HCT116 (cell line): Measurements from ENCODE around the gene ACSS3. TPM values are rescaled to one million over a fixed set of nuclear protein-coding genes. Genes with fewer than 3 reads are reported as not detected.

ENCODE experiments used
- ATAC-seq: fragments of 200-7000 bp; cut with Tn5 transposase; 2 replicates; pipeline ENCODE4 v1.9.1; 2020; ENCODE audit warnings: mild to moderate bottlenecking, moderate library complexity
- BruUV-seq: library from RNA; stranded (reverse); fragments of 400-500 nt; replicated peaks from 2 replicates; lab custom pipeline; 2021; lab: Mats Ljungman, UMichigan
- CTCF ChIA-PET: fragments of 300-600 bp; sonication (Branson Sonifier 250); formaldehyde crosslinking; loops from one replicate; lab custom pipeline; 2021; ENCODE audit warnings: antibody characterized with exemption; lab: Charles Lee
- POLR2A ChIA-PET: fragments of 300-600, 350-600 bp; sonication (Branson Sonifier 250); formaldehyde crosslinking; loops from one replicate; lab custom pipeline; 2021; ENCODE audit warnings: antibody characterized with exemption; lab: Charles Lee
- RAD21 ChIA-PET, 2 experiments: fragments of 300-600 bp; sonication (Branson Sonifier 250); formaldehyde crosslinking; loops; one replicate each; lab custom pipeline; 2023; ENCODE audit warnings: low total read pairs in 2 of 2; ENCODE audit not compliant: uncharacterized antibody in 2 of 2, unreplicated experiment in 2 of 2, low non-redundant PET in 1 of 2; lab: Charles Lee
- DNase-seq: peaks from one replicate; pipeline ENCODE4 v3.0.0-alpha.2; 2010; ENCODE audit warnings: low read depth, low spot score
- H2AFZ ChIP-seq: fragments of 200-600 bp; shearing (Covaris generic), sonication (generic); 2 replicates; pipeline ENCODE4 v1.6.1; 2017; ENCODE audit warnings: low read depth, mixed run types, mixed read lengths, antibody characterized with exemption, low read length; ENCODE audit not compliant: poor library complexity, severe bottlenecking
- H3K27ac ChIP-seq: 2 replicates; pipeline ENCODE4 v1.5.1; 2012; ENCODE audit warnings: low read depth, low read length
- H3K27me3 ChIP-seq: fragments of 200-600 bp; sonication (generic); 2 replicates; pipeline ENCODE4 v1.6.1; 2016; ENCODE audit warnings: mixed run types, low read length, mixed read lengths; ENCODE audit not compliant: insufficient read depth
- H3K36me3 ChIP-seq, 2 experiments: fragments of 200-500 bp in 1 of 2; fragments of 200-600 bp in 1 of 2; sonication (Bioruptor generic) in 1 of 2; sonication (generic) in 1 of 2; 2 replicates each; pipeline versions ENCODE4 v1.5.1 to v1.6.1; 2014 to 2016; ENCODE audit warnings: low read length in 2 of 2, inconsistent platforms in 1 of 2, mixed read lengths in 1 of 2, mixed run types in 1 of 2; ENCODE audit not compliant: insufficient read depth in 2 of 2, control insufficient read depth in 1 of 2
- H3K4me1 ChIP-seq, 2 experiments: fragments of 200-600 bp in 1 of 2; sonication (generic) in 1 of 2; 2 replicates each; pipeline versions ENCODE4 v1.5.1 to v1.6.1; 2012 to 2017; ENCODE audit warnings: low read length in 2 of 2, inconsistent platforms in 1 of 2, mild to moderate bottlenecking in 1 of 2, mixed read lengths in 1 of 2, mixed run types in 1 of 2, moderate library complexity in 1 of 2; ENCODE audit not compliant: insufficient read depth in 2 of 2, control insufficient read depth in 1 of 2
- H3K4me2 ChIP-seq: fragments of 200-600 bp; sonication (generic); 2 replicates; pipeline ENCODE4 v1.6.1; 2017; ENCODE audit warnings: mixed run types, low read length, mixed read lengths
- H3K4me3 ChIP-seq, 2 experiments: fragments of 200-600 bp in 1 of 2; sonication (generic) in 1 of 2; replicated peaks in 1 of 2; 2 replicates each; pipeline ENCODE4 v1.5.1; 2011 to 2016; ENCODE audit warnings: low read length in 2 of 2, control low read depth in 1 of 2, low read depth in 1 of 2, mild to moderate bottlenecking in 1 of 2, mixed read lengths in 1 of 2, mixed run types in 1 of 2
- H3K79me2 ChIP-seq: fragments of 200-600 bp; sonication (generic); 2 replicates; pipeline ENCODE4 v1.6.1; 2017; ENCODE audit warnings: mild to moderate bottlenecking, mixed run types, low read length, moderate library complexity, mixed read lengths; ENCODE audit not compliant: insufficient read depth
- H3K9ac ChIP-seq: fragments of 200-600 bp; sonication (generic); 2 replicates; pipeline ENCODE4 v1.6.1; 2016; ENCODE audit warnings: low read length, mixed read lengths
- H3K9me2 ChIP-seq: fragments of 200-600 bp; sonication (generic), shearing (Covaris generic); 2 replicates; pipeline ENCODE4 v1.6.1; 2017; ENCODE audit warnings: mixed run types, mild to moderate bottlenecking, moderate library complexity; ENCODE audit not compliant: insufficient read depth
- H3K9me3 ChIP-seq, 2 experiments: fragments of 200-500 bp in 1 of 2; fragments of 200-600 bp in 1 of 2; sonication (Bioruptor generic) in 1 of 2; sonication (generic) in 1 of 2; 2 replicates each; pipeline ENCODE4 v1.6.1; 2014 to 2017; ENCODE audit warnings: low read length in 2 of 2, mixed read lengths in 2 of 2, inconsistent platforms in 1 of 2, low read depth in 1 of 2, mild to moderate bottlenecking in 1 of 2, mixed run types in 1 of 2, moderate library complexity in 1 of 2; ENCODE audit not compliant: control insufficient read depth in 1 of 2, insufficient read depth in 1 of 2
- H4K20me1 ChIP-seq: fragments of 200-600 bp; sonication (generic), shearing (Covaris generic); 2 replicates; pipeline ENCODE4 v1.6.1; 2017; ENCODE audit warnings: mixed run types, mild to moderate bottlenecking, moderate library complexity; ENCODE audit not compliant: insufficient read depth
- EZH2 ChIP-seq: fragments of 200-600 bp; sonication (generic); IDR thresholded peaks from 2 replicates; pipeline ENCODE4 v1.6.1; 2017; ENCODE audit warnings: antibody characterized with exemption, mixed run types
- EZH2phosphoT487 ChIP-seq: fragments of 200-600 bp; IDR thresholded peaks from 2 replicates; pipeline ENCODE4 v1.6.1; 2018; ENCODE audit warnings: antibody characterized with exemption, borderline replicate concordance
- SIN3A ChIP-seq: IDR thresholded peaks from 2 replicates; pipeline ENCODE4 v1.6.1; 2012; ENCODE audit warnings: low read depth
- SRF ChIP-seq: IDR thresholded peaks from 2 replicates; pipeline ENCODE4 v1.6.1; 2012; ENCODE audit warnings: low read depth
- intact Hi-C: fragments of 100-400 bp; cut with micrococcal nuclease; formaldehyde crosslinking; loops from 2 replicates; pipeline ENCODE4 v1.10.0; 2022
- total RNA-seq: library from RNA; stranded (reverse); gene quantifications from one replicate; pipeline ENCODE4 v1.2.1, GENCODE V29; 2021; ENCODE audit not compliant: unreplicated experiment
- TF ChIP-seq, protein P1 (sequence below): IDR thresholded peaks from 2 replicates; pipeline ENCODE4 v1.6.1; 2012; ENCODE audit warnings: low read depth
- TF ChIP-seq, protein P2 (sequence below), 3 experiments: fragments of 200-600 bp in 1 of 3; sonication (generic) in 1 of 3; IDR thresholded peaks in 2 of 3; conservative IDR thresholded peaks in 1 of 3; 2 replicates each; pipeline ENCODE4 v1.5.1; 2012 to 2017; ENCODE audit warnings: low read depth in 2 of 3, low read length in 2 of 3, antibody characterized with exemption in 1 of 3, borderline replicate concordance in 1 of 3, control low read depth in 1 of 3, mild to moderate bottlenecking in 1 of 3, mixed read lengths in 1 of 3, mixed run types in 1 of 3, moderate library complexity in 1 of 3; ENCODE audit not compliant: insufficient read depth in 1 of 3

The ACSS3 gene
- total RNA-seq, 1 experiment from 2014 or later: 0.30 TPM

DNA sequence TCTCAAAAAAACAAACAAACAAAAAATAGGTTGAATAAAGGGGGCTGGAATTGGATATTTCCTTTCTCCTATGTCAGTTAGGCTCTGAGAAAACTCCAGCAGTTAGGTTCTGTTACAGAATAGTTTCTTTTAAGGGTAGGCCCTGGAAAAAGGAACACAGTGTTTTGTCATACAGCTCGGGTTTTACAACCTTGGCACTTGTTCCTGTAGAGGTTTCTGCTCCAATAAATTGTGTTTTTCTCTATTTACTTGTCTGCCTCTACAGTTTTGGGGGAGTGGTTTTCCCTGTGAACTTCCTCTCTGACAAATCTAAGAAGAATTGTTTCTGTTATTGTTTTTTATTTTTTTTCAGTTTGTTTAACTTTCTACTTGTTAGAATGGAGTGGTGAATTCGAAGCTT, 167.6 kb downstream of the ACSS3 start:
- no peaks in the 10 kb centered on the region for H3K9me3 ChIP-seq
- intact Hi-C loops: no loop called here
- no peak overlapping the region for H2AFZ ChIP-seq
- ChIA-PET RAD21 (no interaction called here), CTCF (no interaction called here), POLR2A (no interaction called here)
- H3K79me2 ChIP-seq: no peaks in the 10 kb centered on the region
- no peak overlapping the region for H3K9ac ChIP-seq
- no peaks in the 10 kb centered on the region for H3K36me3 ChIP-seq
- DNase-seq (no peak), ATAC-seq (no peak)
- H3K4me3 ChIP-seq: no peak overlapping the region
- H3K27ac ChIP-seq: no peak overlapping the region
- H3K4me1 ChIP-seq: no peaks in the 10 kb centered on the region
- BruUV-seq: no TSS peak
- no peak overlapping the region for H3K4me2 ChIP-seq
- peaks cover 6% of the 10 kb centered on the region; the same call in 1 of the 2 replicates for H3K27me3 ChIP-seq
- TF ChIP-seq EZH2 (no peak), SRF (no peak), SIN3A (no peak), EZH2phosphoT487 (no peak)
- TF ChIP-seq, protein P1, sequence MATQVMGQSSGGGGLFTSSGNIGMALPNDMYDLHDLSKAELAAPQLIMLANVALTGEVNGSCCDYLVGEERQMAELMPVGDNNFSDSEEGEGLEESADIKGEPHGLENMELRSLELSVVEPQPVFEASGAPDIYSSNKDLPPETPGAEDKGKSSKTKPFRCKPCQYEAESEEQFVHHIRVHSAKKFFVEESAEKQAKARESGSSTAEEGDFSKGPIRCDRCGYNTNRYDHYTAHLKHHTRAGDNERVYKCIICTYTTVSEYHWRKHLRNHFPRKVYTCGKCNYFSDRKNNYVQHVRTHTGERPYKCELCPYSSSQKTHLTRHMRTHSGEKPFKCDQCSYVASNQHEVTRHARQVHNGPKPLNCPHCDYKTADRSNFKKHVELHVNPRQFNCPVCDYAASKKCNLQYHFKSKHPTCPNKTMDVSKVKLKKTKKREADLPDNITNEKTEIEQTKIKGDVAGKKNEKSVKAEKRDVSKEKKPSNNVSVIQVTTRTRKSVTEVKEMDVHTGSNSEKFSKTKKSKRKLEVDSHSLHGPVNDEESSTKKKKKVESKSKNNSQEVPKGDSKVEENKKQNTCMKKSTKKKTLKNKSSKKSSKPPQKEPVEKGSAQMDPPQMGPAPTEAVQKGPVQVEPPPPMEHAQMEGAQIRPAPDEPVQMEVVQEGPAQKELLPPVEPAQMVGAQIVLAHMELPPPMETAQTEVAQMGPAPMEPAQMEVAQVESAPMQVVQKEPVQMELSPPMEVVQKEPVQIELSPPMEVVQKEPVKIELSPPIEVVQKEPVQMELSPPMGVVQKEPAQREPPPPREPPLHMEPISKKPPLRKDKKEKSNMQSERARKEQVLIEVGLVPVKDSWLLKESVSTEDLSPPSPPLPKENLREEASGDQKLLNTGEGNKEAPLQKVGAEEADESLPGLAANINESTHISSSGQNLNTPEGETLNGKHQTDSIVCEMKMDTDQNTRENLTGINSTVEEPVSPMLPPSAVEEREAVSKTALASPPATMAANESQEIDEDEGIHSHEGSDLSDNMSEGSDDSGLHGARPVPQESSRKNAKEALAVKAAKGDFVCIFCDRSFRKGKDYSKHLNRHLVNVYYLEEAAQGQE: no peak
- TF ChIP-seq, protein P2, sequence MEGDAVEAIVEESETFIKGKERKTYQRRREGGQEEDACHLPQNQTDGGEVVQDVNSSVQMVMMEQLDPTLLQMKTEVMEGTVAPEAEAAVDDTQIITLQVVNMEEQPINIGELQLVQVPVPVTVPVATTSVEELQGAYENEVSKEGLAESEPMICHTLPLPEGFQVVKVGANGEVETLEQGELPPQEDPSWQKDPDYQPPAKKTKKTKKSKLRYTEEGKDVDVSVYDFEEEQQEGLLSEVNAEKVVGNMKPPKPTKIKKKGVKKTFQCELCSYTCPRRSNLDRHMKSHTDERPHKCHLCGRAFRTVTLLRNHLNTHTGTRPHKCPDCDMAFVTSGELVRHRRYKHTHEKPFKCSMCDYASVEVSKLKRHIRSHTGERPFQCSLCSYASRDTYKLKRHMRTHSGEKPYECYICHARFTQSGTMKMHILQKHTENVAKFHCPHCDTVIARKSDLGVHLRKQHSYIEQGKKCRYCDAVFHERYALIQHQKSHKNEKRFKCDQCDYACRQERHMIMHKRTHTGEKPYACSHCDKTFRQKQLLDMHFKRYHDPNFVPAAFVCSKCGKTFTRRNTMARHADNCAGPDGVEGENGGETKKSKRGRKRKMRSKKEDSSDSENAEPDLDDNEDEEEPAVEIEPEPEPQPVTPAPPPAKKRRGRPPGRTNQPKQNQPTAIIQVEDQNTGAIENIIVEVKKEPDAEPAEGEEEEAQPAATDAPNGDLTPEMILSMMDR (IDR thresholded peaks at IDR 0.05 in 2 of 3, conservative IDR thresholded peaks at IDR 0.05 in 1 of 3; ENCODE audit: borderline replicate concordance in 1 of 3, insufficient read depth in 1 of 3, low read depth in 2 of 3, low read length in 2 of 3): no peak
- no peaks in the 10 kb centered on the region for H3K9me2 ChIP-seq
- H4K20me1 ChIP-seq: no peaks in the 10 kb centered on the region
